ENCODE measurements around the gene PTPRN2. TPM values are rescaled to one million over a fixed set of nuclear protein-coding genes. Genes with fewer than 3 reads are reported as not detected.

The PTPRN2 gene
- total RNA-seq, 1 donor from 2014 or later = 1.8 TPM

DNA sequence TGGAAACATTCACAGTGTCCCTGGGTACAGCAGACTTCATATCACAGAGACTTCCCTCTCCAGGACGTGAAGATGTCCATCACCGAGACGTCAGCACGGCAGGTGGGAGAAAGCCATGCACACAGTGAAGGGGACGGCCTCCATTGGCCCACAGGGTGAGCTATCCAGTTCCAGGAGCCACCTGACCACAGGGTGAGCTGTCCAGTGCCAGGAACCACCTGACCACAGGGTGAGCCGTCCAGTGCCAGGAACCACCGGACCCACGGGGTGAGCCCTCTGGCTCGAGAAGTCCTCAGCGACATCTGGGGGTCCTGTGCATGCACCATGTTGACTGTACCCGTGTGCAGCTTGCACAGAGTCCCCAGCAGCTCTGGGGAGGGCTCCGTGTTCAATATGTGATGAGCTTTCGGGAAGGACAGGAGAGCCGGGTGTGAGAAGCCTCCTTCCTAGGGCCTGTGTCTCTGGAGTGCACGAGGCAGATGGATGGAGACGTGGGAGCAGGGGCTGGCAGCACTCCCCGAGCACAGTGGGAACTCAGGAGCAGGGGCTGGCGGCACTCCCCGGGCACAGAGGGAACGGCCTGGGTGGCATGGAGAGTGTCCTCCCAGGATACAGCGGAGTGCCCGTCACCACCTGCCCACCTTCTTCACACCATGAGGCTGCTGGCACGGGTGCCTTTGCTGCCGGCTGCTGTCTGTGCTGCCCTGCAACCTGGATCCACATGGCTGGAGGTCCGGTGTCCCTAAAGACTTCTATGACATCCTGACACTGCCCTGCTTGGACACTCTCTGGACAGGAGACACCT, 634.6 kb downstream of the PTPRN2 start:
- POLR2A ChIA-PET = no interaction called here
- no peak overlapping the region for H3K4me3 Mint-ChIP-seq
- CTCF ChIA-PET = no interaction called here
- H3K36me3 Mint-ChIP-seq (ENCODE audit: low read depth) = no peaks in the 10 kb centered on the region
- ATAC-seq (ENCODE audit: low read depth) = no peak
- peaks cover 1% of the 10 kb centered on the region for H3K9me3 Mint-ChIP-seq
- H3K4me1 Mint-ChIP-seq = no peaks in the 10 kb centered on the region
- H3K27ac Mint-ChIP-seq = no peak overlapping the region
- H3K27me3 Mint-ChIP-seq = no peaks in the 10 kb centered on the region
- TF ChIP-seq, protein P1, sequence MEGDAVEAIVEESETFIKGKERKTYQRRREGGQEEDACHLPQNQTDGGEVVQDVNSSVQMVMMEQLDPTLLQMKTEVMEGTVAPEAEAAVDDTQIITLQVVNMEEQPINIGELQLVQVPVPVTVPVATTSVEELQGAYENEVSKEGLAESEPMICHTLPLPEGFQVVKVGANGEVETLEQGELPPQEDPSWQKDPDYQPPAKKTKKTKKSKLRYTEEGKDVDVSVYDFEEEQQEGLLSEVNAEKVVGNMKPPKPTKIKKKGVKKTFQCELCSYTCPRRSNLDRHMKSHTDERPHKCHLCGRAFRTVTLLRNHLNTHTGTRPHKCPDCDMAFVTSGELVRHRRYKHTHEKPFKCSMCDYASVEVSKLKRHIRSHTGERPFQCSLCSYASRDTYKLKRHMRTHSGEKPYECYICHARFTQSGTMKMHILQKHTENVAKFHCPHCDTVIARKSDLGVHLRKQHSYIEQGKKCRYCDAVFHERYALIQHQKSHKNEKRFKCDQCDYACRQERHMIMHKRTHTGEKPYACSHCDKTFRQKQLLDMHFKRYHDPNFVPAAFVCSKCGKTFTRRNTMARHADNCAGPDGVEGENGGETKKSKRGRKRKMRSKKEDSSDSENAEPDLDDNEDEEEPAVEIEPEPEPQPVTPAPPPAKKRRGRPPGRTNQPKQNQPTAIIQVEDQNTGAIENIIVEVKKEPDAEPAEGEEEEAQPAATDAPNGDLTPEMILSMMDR (IDR thresholded peaks at IDR 0.05) = no peak
- DNase-seq = no peak
- intact Hi-C loops (cut with micrococcal nuclease) = no loop called here

DNA sequence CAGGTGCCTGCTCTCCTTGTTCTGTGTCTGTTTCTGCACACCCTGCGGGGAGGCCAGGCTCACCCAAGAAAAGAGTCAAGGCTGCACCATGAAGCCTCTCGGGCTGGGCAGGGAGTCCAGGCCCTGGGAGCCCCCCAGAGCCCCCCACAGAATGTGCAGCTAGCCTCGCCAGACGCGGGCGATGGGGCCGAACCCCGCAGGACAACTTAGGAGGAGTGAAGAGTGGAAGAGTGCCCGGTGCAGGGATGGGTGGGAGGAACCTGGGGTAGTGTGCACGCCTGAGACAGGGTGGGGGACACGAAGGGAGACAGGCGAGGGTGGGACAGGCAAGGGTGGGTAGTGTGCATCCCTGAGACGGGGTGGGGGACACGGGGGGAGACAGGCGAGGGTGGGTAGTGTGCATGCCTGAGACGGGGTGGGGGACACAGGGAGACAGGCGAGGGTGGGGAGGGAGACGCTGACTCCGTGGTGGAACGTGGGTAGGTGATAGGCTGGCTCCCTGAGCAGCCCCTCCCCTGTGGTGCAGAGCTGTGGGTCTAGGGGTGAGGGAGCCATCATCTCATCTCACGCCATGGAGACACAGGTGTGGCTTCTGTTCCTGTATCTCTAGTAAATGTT, 635.5 kb downstream of the PTPRN2 start:
- H3K4me1 Mint-ChIP-seq = no peaks in the 10 kb centered on the region
- ChIA-PET CTCF (no interaction called here), POLR2A (no interaction called here)
- no peaks in the 10 kb centered on the region for H3K27me3 Mint-ChIP-seq
- no peaks in the 10 kb centered on the region for H3K36me3 Mint-ChIP-seq (ENCODE audit: low read depth)
- TF ChIP-seq, protein P1 (IDR thresholded peaks at IDR 0.05) = no peak
- ATAC-seq (ENCODE audit: low read depth) (no peak), DNase-seq (no peak)
- H3K27ac Mint-ChIP-seq = no peak overlapping the region
- peaks cover 3% of the 10 kb centered on the region for H3K9me3 Mint-ChIP-seq
- no peak overlapping the region for H3K4me3 Mint-ChIP-seq
- intact Hi-C loops (cut with micrococcal nuclease) = no loop called here

DNA sequence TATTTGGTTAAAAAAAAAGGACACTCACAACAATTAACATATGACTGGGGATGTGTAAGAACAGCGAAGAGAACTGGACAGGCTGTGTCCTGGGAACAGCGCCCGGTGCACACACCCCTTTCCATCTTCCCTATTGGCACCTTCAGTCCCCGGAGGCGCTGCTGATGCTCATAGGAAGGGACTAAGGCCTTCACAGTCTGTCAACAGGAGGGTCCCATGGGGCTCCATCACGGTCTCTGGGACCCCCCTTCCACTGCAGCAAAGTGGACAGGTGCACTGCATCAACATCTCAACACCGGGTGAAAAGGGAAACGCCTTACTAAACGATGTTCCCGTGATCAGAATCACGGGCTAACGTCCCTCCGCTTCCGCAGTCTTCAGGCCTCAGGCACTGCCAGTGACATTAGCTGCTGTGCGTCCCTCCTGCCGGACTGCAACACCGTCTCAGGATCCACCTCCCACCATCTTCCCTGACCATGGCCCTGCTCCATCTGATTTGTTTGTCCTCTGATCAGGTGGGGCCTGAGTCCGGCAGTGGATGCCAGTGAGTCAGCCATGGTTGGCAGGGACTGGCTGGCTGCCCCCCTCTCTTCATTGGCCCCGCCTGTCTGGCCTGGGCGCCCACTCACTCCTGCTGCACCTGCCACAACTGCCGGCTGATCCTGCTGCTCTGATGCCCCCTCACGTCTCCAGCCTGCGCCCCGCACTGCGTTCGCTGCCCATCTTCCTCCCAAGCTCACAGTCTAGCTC, 636.1 kb downstream of the PTPRN2 start:
- Mint-ChIP-seq H3K4me1 (no peaks in the 10 kb centered on the region), H3K36me3 (ENCODE audit: low read depth) (no peaks in the 10 kb centered on the region), H3K27me3 (no peaks in the 10 kb centered on the region), H3K9me3 (peaks cover 3% of the 10 kb centered on the region), H3K4me3 (no peak overlapping the region), H3K27ac (no peak overlapping the region)
- POLR2A ChIA-PET = no interaction called here
- CTCF ChIA-PET = no interaction called here
- TF ChIP-seq, protein P1 (IDR thresholded peaks at IDR 0.05) = no peak
- ATAC-seq (ENCODE audit: low read depth) = no peak
- no peak for DNase-seq
- intact Hi-C loops (cut with micrococcal nuclease) = no loop called here

DNA sequence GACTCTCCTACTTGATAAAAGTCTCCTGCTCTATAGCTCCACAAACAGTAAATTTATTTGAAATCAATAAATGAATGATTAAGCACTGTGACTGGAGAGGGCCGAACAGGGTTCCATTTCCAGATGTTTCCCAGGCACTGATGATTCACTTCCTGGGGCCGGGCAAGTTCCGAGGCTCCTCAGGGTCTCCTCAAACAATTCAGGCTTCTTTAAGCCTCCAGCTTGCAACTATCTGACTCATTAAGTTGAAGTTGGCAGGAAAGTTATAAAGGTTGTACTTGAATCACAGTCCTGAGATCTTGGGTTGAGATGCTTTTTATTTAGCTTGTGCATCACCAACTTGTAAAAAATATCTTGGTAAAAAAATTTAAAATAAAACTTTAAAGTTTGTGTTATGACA, 637.9 kb downstream of the PTPRN2 start:
- Mint-ChIP-seq H3K4me3 (no peak overlapping the region), H3K9me3 (peaks cover 7% of the 10 kb centered on the region), H3K36me3 (ENCODE audit: low read depth) (no peaks in the 10 kb centered on the region), H3K4me1 (no peaks in the 10 kb centered on the region), H3K27ac (no peak overlapping the region), H3K27me3 (no peaks in the 10 kb centered on the region)
- TF ChIP-seq, protein P1 (IDR thresholded peaks at IDR 0.05) = no peak
- ChIA-PET POLR2A (no interaction called here), CTCF (no interaction called here)
- no peak for ATAC-seq (ENCODE audit: low read depth)
- intact Hi-C loops (cut with micrococcal nuclease) = no loop called here
- no peak for DNase-seq

DNA sequence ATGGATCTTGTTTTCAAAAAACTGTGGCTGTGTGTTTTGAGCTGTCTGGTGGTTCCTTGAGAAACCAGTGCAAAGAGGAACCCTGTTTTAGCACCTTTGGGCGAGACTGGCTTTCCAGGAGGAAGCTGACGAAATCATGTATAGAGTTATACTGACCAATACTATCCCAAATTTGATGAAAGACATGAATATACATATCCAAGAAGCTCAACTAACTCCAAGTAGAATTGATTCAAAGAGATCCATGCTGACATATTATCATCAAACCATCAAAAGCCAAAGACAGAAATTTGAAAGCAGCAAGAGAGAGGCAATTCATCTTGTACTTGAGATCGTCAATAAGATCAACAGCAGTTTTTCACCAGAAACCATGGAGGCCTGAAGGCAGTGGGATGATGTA, 640.1 kb downstream of the PTPRN2 start:
- Mint-ChIP-seq H3K27ac (no peak overlapping the region), H3K4me1 (no peaks in the 10 kb centered on the region), H3K9me3 (peaks cover 7% of the 10 kb centered on the region), H3K4me3 (no peak overlapping the region), H3K27me3 (no peaks in the 10 kb centered on the region), H3K36me3 (ENCODE audit: low read depth) (no peaks in the 10 kb centered on the region)
- intact Hi-C loops (cut with micrococcal nuclease) = no loop called here
- DNase-seq (no peak), ATAC-seq (ENCODE audit: low read depth) (no peak)
- POLR2A ChIA-PET = no interaction called here
- TF ChIP-seq, protein P1 (IDR thresholded peaks at IDR 0.05) = no peak
- CTCF ChIA-PET = no interaction called here
